ENCODE results near the gene ZNF232.

DNA sequence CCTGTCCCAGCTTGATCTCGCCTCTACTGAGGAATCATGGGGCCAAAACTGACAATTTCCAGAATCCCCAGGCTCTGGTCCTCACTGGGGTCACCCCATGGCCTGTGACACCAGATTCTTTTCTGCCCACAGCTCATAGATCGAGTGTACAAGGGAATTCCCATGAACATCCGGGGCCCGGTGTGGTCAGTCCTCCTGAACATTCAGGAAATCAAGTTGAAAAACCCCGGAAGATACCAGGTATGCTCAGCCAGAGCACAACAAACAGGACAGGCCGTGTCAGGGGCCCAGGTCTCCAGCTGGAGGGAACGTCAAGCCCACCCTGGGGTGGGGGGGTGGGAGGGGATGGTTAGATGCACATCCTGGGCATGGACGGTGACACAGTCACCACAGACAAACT is 21.6 kb upstream of the ZNF232 start:
- TF ChIP-seq SP1 (IDR thresholded peaks at IDR 0.05): no peak
- TF ChIP-seq FOXA1 (IDR thresholded peaks at IDR 0.05): no peak
- no peak for TF ChIP-seq FOXM1 (IDR thresholded peaks at IDR 0.05; ENCODE audit: borderline replicate concordance)
- TF ChIP-seq HDGF (IDR thresholded peaks at IDR 0.05; ENCODE audit: borderline replicate concordance): no peak
- no peak for TF ChIP-seq SUZ12 (IDR thresholded peaks at IDR 0.05)
- TF ChIP-seq BHLHE40 (IDR thresholded peaks at IDR 0.05; ENCODE audit: borderline replicate concordance): no peak
- no peak for TF ChIP-seq ELF4 (IDR thresholded peaks at IDR 0.05)
